Fibroblast of upper back skin (primary cell): ENCODE data around the gene ACTN1.
A peak's percentile ranks its signal among the peaks of the same experiment; 100 is the strongest.
"Not testable (repeated sequence)": the region's sequence is repeated elsewhere in the genome, so short reads cannot be mapped to it uniquely, and the experiment has no call there.

Experiments
- DNase-seq: peaks from one replicate; pipeline ENCODE4 v3.0.0-alpha.2; 2013

The ACTN1 gene

DNA sequence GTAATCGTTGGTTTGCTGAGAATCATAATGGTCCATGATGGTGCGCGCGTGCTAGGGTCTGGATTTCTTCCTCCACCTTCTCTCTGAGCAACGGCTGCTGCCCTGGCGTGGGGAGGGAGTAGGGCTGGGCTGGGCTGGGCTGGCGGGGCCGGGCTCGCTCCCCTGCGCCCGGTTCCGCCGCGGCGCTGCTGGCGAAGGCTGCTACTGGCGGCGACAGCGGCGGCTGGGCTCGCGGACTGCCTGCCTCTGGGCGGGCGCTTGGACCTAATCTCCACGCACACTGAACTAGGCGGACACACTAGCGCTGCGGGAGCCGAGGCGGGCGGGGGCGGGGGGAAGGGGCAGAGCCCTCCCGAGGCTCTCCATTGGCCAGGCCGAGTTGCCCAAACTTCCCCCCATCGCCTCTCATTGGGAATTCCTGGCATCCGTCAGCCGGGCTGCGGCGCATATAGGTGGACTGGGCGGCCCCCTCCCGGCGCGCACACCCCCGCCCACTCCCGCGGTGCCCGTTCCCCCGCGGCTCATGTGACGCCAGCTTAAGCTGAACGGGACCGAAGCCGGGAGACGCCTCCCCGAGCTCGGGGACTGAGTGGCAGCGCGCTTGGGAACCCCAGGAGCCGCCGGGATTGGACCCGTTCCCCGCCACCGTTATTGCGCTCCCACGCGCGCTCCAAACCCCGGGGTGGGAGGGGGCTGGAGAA is at the start of gene ACTN1:
Gene ACTN1 (minus strand): TSS at position 282 of the 701 bp plus-strand sequence. CDS start 246 bp downstream, at position 36.
- DNase-seq: peak; percentile 99

DNA sequence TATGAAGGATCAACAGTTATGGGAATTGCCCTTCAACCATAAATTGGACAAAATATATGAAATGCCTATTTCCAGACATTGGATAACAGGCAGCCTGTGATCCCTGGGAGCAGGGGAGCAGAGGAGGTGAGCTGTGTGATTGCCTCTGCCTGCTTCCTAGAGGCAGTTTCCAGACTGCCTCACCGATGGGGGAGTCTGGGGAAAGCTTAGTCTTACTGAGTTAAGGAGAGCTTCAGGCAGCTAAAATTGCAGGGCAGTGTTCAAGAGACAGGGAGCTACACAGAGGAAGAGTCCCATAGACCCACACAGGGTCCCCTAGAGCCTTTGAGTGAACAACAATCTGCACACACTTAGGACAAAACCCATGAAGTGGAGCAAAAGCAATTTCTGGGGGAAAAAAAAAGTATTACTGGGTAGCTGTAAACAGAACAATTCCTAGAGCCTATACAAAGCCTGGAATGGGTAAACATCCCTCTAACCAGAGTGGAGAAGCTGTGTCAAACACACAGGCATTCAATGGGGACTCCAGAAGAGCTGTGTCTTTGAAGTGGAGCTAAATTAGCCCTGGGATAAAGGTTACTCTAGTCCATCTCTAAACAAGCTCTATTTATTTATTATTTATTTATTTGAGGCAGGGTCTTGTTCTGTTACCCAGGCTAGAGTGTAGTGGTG is 48.3 kb upstream of the ACTN1 start:
- no peak for DNase-seq

DNA sequence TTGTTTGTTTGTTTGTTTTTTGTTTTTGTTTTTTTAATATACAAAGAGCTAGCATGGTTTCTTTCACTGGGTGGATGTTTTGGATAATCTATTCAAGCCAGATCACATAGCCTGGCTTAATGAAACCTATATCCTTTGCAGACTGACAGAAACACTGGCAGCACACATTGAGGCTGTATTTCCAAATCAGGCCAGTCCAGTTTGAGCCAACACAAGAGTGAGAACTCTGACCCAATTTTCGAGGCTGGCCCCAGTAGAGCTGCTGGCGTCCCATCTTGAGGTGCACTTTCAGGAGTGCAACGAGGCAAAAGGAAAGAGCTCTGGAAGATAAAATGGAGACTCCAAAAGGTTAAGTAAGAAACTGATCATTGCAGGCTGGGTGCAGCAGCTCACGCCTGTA is 43.9 kb upstream of the ACTN1 start:
- DNase-seq: no peak

- DNase-seq: not testable (repeated sequence)
Measured at GRCh38 chr14:69022093-69022492, 43.0 kb upstream of the ACTN1 start.

GRCh38 chr14:69017706-69018105 is 38.6 kb upstream of the ACTN1 start:
- DNase-seq: no peak

- no peak for DNase-seq
Measured at GRCh38 chr14:69014829-69015259, 35.7 kb upstream of the ACTN1 start.

- peak; percentile 65 for DNase-seq
Measured at GRCh38 chr14:69013943-69014782, 35.1 kb upstream of the ACTN1 start.

- DNase-seq: no peak
Measured at GRCh38 chr14:69012256-69012953, 33.3 kb upstream of the ACTN1 start.

DNA sequence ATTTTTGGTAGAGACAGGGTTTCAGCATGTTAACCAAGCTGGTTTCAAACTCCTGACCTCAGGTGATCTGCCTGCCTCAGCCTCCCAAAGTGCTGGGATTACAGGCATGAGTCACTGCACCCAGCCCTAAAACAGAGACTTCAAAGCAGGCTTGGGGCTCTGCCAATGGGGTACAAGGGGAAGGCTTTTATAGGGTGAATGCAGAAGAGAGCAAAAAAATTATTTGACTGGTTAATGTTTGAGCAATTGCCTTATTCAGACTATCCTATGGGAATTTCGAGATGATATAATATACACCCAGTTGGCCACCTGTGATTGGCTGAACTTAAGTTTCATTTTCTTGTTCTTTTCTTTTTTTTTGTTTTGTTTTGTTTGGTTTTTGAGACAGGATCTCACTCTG is 31.5 kb upstream of the ACTN1 start:
- DNase-seq: no peak

GRCh38 chr14:69008421-69008884 is 29.4 kb upstream of the ACTN1 start:
- DNase-seq: peak; percentile 74

- DNase-seq: no peak
Measured at GRCh38 chr14:69006346-69006745, 27.2 kb upstream of the ACTN1 start.

DNA sequence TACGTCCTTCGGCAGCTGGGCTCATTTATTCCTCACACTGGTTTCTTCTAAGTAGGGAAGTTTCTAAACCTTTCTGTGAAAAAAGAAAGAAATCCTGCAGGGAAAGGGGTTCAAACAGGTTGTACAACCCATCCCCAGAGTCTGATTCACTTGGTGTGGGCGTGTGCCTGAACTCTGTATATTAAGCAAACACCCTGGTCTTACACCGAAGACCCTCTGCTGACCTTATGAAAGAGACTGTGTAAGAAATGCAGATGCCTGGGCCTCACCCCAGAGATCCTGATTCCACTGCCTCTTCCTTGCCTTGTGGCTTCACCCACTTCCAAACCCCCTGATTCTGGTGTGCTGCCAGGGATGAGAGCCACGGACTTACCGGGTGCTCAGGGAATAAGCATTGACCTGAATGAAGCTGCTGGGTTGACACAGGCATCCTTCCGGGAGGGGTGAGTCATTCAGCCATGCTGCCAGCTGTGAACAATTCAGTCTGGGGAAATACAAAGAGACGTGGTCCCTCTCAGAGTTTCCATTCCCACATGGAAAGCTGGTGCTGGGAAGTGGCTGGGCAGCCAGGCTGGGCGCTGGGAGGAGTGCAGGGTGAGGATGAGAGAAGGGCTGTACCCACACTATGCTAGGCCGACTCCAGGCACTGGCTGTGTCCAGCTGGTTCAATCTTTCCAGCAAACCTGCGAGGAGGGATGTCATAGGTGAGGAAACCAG is 26.5 kb upstream of the ACTN1 start:
- peak; percentile 93 for DNase-seq

GRCh38 chr14:69004731-69005431 is 25.8 kb upstream of the ACTN1 start:
- DNase-seq: peak; percentile 59

- no peak for DNase-seq
Measured at GRCh38 chr14:69003626-69004025, 24.5 kb upstream of the ACTN1 start.

GRCh38 chr14:69002069-69002468 is 23.0 kb upstream of the ACTN1 start:
- DNase-seq: no peak

DNA sequence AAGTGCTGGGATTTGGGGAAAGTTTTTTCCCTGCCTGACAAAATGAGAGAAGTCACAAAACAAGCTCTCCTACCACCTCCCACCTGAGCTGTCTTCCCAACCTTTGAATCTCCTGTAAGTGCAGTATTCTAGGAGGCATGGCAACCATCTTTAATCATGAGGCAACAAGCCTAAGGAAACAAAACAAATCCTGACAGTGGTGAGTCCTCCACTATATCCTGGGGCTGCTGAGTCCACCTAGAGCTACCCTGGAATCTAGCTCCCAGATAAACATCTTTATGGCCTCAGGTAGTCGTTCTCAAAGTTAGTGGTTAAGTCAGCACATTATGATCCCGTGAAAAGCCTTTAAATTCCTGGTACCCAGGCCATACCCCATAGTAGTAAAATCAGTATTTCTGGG is 22.3 kb upstream of the ACTN1 start:
- DNase-seq: no peak

DNA sequence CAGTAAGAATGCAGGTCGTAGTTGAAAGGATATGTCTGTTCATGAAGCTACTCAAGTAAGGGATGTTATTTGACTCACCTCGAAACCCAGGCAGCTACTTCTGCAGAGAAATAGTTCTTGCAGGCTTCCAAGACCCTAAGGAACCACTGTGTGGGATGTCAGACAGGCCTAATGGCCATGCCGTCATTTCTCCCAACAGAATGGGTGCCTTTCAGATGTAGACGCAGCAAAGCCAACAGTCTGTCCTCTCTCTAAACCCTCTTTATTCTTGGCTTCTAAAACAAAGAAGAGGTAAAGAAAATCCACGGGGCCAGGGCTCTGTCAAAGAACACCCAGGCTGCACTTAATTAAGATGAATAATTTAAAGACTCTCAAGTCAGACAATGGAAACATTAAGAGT is 19.0 kb upstream of the ACTN1 start:
- no peak for DNase-seq

DNA sequence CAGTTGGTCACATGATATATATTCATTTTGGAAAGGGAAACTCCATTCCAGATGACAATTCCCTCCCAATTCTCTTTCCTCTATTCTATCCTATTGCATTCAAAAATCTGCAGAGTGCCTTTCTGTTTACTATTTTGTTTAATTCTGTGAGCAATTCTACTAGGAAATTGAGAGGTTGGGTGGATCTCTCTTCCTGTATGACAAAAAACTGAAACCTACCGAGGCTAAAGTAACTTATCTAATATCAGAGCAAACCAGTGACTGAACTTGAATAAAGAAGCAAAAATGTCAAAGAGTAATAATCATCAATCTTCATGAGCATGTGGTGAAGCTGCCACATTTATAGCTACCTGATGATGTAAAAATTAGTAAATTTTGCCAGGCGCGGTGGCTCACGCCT is 16.6 kb upstream of the ACTN1 start:
- DNase-seq: no peak

DNA sequence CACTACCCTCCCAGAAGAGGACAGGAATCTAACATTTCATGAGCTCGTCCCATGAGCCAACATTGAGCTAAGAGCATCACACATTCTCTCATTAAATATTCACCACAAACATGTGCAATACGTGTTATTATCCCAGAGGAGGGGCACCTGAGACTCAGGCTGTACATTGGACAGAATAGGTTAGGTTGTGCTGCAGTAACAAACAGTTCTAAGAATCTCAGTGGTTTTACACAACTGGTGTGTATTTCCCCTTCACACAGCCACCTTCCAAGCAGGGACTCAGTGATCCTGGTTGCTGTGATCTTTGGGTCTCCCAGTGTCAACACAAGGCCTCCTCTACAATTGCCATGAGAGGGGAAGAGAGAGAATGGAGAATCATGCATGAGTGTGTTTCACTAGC is 15.0 kb upstream of the ACTN1 start:
- no peak for DNase-seq

DNA sequence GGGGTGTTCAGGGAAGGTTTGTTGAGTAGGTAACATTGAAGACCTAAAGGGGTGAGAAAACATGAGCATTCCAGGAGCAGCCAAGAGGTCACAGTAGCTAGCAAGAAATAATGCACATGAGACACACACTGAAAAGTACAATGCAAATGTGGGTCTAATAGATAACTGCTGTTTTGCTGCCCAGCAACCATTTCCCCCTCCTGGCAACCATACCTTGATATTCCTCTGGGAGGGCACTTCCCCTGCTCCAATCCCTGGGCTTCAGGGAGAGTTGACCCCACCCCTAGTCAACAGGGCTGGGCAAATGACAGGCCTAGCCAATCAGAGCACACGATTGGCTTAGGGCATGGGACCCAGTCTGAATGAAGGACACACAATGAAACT is 8.5 kb upstream of the ACTN1 start:
- no peak for DNase-seq

DNA sequence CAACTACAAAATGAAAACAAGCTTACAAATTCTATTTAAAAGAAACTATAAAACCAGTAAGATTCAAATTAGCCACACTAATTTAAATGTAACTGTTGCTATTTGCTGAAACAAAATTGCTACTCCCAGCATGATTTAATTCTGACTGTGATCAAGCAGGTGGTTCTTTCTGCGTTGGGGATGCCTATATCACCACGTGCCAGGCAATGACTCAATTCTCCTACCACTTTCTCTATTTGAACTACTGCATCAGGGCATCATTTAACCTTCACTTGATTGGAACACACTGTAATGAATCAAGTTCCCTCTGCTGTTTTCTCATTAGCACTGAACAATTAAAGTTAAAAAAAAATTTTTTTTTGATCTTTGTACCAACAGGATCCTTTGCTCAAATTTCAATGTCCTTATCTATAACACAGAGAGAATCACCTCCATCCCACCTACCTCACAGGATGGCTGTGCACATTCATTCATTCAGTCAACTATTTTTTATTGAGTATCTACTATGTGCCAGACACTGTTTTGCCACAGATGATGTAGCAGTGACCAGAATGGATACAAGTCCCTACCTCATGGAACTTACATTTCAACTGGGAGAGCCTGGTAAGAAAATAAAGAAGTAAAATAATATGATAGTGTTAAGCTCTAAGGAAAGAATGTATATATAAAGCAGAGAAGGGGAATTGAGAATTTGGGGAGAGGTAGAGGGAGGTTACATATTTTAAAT is 8.0 kb upstream of the ACTN1 start:
- no peak for DNase-seq
